A204.1 (cell line): Measurements from ENCODE around the gene LTA.

ENCODE experiments used
- FAIRE-seq: peaks from 2 replicates; lab custom pipeline; 2012; peaks lifted over from hg19 to GRCh38; lab: Jason Lieb, UNC

LTA gene

DNA sequence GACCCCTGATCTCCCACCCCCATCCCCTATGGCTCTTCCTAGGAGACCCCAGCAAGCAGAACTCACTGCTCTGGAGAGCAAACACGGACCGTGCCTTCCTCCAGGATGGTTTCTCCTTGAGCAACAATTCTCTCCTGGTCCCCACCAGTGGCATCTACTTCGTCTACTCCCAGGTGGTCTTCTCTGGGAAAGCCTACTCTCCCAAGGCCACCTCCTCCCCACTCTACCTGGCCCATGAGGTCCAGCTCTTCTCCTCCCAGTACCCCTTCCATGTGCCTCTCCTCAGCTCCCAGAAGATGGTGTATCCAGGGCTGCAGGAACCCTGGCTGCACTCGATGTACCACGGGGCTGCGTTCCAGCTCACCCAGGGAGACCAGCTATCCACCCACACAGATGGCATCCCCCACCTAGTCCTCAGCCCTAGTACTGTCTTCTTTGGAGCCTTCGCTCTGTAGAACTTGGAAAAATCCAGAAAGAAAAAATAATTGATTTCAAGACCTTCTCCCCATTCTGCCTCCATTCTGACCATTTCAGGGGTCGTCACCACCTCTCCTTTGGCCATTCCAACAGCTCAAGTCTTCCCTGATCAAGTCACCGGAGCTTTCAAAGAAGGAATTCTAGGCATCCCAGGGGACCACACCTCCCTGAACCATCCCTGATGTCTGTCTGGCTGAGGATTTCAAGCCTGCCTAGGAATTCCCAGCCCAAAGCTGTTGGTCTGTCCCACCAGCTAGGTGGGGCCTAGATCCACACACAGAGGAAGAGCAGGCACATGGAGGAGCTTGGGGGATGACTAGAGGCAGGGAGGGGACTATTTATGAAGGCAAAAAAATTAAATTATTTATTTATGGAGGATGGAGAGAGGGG, 1.4 kb downstream of the LTA start:
- no peak for FAIRE-seq

GRCh38 chr6:31574106-31575061, 2.3 kb downstream of the LTA start:
- no peak for FAIRE-seq

GRCh38 chr6:31575335-31575901, 3.3 kb downstream of the LTA start, which contains the start of gene TNF:
Gene TNF, plus strand, starts transcription at chr6:31575565. Its CDS starts 177 bp downstream, at chr6:31575742.
- FAIRE-seq: no peak

DNA sequence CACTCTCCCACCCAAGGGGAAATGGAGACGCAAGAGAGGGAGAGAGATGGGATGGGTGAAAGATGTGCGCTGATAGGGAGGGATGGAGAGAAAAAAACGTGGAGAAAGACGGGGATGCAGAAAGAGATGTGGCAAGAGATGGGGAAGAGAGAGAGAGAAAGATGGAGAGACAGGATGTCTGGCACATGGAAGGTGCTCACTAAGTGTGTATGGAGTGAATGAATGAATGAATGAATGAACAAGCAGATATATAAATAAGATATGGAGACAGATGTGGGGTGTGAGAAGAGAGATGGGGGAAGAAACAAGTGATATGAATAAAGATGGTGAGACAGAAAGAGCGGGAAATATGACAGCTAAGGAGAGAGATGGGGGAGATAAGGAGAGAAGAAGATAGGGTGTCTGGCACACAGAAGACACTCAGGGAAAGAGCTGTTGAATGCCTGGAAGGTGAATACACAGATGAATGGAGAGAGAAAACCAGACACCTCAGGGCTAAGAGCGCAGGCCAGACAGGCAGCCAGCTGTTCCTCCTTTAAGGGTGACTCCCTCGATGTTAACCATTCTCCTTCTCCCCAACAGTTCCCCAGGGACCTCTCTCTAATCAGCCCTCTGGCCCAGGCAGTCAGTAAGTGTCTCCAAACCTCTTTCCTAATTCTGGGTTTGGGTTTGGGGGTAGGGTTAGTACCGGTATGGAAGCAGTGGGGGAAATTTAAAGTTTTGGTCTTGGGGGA, 4.0 kb downstream of the LTA start:
- no peak for FAIRE-seq

GRCh38 chr6:31576897-31577578, 4.9 kb downstream of the LTA start:
- FAIRE-seq: no peak

DNA sequence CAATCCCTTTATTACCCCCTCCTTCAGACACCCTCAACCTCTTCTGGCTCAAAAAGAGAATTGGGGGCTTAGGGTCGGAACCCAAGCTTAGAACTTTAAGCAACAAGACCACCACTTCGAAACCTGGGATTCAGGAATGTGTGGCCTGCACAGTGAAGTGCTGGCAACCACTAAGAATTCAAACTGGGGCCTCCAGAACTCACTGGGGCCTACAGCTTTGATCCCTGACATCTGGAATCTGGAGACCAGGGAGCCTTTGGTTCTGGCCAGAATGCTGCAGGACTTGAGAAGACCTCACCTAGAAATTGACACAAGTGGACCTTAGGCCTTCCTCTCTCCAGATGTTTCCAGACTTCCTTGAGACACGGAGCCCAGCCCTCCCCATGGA, 5.5 kb downstream of the LTA start:
- FAIRE-seq: no peak

- no peak for FAIRE-seq
Measured at GRCh38 chr6:31578184-31579118, 6.4 kb downstream of the LTA start.

DNA sequence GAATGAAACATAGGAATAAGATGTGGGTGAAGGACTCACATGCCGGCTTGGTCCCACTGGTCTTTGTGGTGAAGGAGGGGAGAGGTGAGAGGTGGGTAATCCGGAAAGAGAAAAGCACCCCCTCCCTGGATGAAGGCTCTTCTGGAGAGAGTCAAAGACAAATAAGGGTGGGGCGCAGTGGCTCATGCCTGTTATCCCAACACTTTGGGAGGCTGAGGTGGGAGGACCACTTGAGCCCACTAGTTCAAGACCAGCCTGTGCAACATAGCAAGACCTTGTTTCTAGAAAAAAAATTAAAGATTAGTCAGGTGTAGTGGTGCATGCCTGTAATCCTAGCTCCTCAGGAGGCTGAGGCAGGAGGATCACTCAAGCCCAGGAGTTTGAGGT, 7.0 kb downstream of the LTA start:
- no peak for FAIRE-seq

GRCh38 chr6:31579546-31580437, 7.7 kb downstream of the LTA start:
- no peak for FAIRE-seq

- no peak for FAIRE-seq
Measured at GRCh38 chr6:31580438-31580740, 8.3 kb downstream of the LTA start.

GRCh38 chr6:31580807-31581433, 8.8 kb downstream of the LTA start:
- FAIRE-seq: no peak

DNA sequence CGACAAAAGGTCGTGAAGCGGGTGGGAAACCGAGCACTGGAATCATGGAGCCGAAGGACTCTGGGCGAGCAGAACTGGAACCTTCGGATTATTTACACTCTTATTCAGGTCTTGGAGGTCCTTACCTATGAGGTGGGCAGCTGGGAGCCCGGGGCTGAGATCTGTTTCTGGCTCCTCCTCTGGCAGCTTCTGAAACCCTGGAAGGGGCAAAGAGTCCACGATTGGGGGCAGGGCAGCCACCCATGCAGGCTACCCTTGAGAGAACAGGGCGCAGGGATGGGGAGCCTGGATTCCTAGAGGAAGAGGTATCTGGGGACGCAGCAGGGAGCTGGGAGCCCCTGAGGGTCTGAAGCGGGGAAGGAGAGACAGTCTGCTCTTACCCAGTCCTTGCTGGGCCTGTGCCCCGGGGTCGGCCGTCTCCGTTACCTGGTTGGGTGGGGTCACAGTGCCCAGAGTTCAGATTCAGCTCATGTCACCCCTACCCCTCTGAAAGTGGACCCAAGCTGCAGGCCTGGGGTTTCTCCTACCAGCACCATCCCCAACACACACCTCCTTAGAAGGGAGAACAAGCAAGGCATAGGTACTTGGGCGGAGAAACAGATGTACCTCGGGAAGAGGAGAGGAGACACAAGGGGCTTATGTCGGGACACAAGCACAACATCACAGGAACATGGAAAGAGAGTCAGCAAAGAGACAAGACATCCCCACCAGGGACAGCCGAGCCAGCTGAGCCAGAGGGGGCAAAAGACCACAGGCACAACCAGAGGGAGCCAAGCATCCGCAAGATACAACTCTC, 9.5 kb downstream of the LTA start:
- no peak for FAIRE-seq

- FAIRE-seq: no peak
Measured at GRCh38 chr6:31582230-31582643, 10.1 kb downstream of the LTA start, which contains the start of gene LTB. Gene LTB, minus strand, starts transcription at chr6:31582424. Its CDS starts 7 bp downstream, at chr6:31582417.

DNA sequence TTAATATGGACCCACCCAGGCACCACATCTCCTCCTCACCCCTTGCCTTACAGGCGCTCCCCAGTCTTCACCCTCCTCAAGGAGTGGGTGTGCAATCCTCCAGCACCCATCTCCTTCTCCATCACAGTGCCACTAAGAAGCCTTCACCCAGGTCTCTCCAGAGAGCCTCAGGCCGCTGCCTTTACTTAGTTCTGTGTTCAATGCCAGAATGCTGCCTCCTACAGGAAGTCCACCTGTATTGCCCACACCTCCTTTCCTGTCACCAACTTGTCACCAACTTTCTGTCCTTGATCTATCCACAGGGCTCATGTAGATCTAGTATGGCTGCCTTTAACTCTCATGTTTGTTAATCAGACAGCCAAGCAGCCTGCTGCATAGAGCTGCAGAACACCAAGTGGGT, 13.4 kb downstream of the LTA start:
- no peak for FAIRE-seq

- no peak for FAIRE-seq
Measured at GRCh38 chr6:31586008-31586407, 13.9 kb downstream of the LTA start, which contains the start of gene LST1. Gene LST1, plus strand, starts transcription at chr6:31586277. Its CDS starts 1,023 bp downstream, at chr6:31587300.

- FAIRE-seq: no peak
Measured at GRCh38 chr6:31586599-31587281, 14.7 kb downstream of the LTA start.
